Measurements from ENCODE around the gene TMEM213. TPM values are rescaled to one million over a fixed set of nuclear protein-coding genes. Genes with fewer than 3 reads are reported as not detected.

Gene TMEM213
- total RNA-seq, 1 donor from 2014 or later: not detected

DNA sequence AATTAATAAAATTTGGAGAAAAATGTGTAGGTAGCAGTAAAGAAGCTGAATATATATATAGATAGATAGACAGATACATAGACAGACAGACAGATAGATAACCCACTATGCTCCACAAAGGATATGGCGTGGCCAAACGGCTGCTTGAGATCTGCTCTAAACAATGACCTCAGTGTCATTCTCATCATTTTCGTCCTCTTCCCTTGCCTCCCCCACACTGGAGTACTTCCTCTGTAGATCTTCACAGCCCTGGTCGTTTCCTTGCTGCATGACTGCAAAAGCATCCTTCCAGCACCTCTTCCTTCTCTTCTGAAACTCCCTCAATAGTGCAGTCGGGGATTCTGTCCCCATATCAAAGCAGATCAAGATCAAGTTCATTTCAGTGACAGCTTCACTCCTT lies 35.8 kb downstream of the TMEM213 start:
- DNase-seq (ENCODE audit: low spot score): no peak
- Mint-ChIP-seq H3K27me3 (ENCODE audit: low read depth) (peaks cover 29% of the 10 kb centered on the region), H3K36me3 (ENCODE audit: low read depth) (no peaks in the 10 kb centered on the region), H3K9me3 (no peaks in the 10 kb centered on the region), H3K4me1 (ENCODE audit: low read depth) (peaks cover 11% of the 10 kb centered on the region), H3K4me3 (ENCODE audit: low read depth) (no peak overlapping the region), H3K27ac (no peak overlapping the region)
- intact Hi-C loops (cut with micrococcal nuclease): no loop called here

DNA sequence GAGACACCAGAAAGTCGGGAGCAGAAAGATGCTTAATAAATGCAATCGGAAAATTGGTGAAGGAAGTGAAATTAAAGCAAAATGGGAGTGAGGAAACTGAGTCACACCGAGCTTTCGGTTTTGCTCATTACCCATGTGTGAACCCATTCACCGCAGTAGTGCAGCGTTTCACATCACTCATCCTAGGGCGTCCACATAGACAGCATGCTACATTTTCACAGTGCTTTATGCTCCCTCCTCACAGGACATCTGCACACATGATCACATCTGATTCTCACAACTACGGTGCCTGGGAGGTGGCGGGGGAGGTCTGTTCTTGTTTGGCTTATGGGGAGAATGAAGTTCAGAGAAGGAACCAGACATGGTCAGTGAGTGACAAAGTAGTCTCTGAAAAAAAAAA lies 36.8 kb downstream of the TMEM213 start:
- no peak for DNase-seq (ENCODE audit: low spot score)
- H3K9me3 Mint-ChIP-seq: no peaks in the 10 kb centered on the region
- H3K36me3 Mint-ChIP-seq (ENCODE audit: low read depth): no peaks in the 10 kb centered on the region
- no peak overlapping the region for H3K27ac Mint-ChIP-seq
- peaks cover 11% of the 10 kb centered on the region for H3K4me1 Mint-ChIP-seq (ENCODE audit: low read depth)
- H3K4me3 Mint-ChIP-seq (ENCODE audit: low read depth): no peak overlapping the region
- intact Hi-C loops (cut with micrococcal nuclease): no loop called here
- peaks cover 32% of the 10 kb centered on the region for H3K27me3 Mint-ChIP-seq (ENCODE audit: low read depth)

DNA sequence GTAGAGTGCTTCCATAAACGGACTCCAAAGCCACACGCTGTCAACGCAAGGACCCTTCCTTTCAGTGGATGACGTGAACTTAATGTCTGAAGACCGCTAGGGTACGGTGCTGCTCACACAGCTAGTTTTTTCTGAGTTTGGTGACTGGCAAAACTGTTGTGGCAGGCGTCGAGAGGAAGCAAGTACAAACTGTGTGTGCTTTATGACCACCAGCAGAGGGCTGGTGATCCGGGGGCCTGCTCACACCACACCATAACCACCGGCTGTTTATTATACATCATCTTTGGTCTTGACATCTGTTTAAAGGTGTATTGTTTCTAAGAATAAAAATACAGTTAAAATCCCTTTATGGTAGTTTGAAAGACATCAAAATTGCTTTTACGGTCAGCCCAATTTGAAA lies 37.3 kb downstream of the TMEM213 start:
- no peak for DNase-seq (ENCODE audit: low spot score)
- H3K27ac Mint-ChIP-seq: no peak overlapping the region
- peaks cover 11% of the 10 kb centered on the region for H3K4me1 Mint-ChIP-seq (ENCODE audit: low read depth)
- intact Hi-C loops (cut with micrococcal nuclease): no loop called here
- no peaks in the 10 kb centered on the region for H3K36me3 Mint-ChIP-seq (ENCODE audit: low read depth)
- no peaks in the 10 kb centered on the region for H3K9me3 Mint-ChIP-seq
- H3K27me3 Mint-ChIP-seq (ENCODE audit: low read depth): peaks cover 30% of the 10 kb centered on the region
- H3K4me3 Mint-ChIP-seq (ENCODE audit: low read depth): no peak overlapping the region

DNA sequence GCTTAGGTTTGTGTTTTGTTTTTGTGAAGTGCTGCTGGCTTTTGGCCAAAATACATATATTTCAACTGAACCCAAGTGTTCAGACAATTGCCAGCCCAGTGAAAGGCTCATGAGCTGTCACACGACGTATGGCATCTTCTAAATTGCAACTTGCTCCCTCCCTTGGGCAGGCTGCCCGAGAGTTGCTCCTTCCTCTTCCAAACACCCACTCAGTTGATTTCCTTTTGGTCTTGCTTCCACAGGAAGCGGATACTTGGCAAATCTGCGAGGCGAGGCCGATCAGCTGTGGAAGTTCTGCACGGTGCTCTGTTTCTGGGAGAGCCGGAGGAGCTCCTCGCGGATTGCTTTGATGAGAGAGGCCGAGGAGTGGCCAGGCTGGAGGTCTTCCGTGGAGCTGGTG lies 39.8 kb downstream of the TMEM213 start:
- intact Hi-C loops (cut with micrococcal nuclease): no loop called here
- H3K27ac Mint-ChIP-seq: no peak overlapping the region
- no peaks in the 10 kb centered on the region for H3K9me3 Mint-ChIP-seq
- H3K4me3 Mint-ChIP-seq (ENCODE audit: low read depth): no peak overlapping the region
- H3K36me3 Mint-ChIP-seq (ENCODE audit: low read depth): no peaks in the 10 kb centered on the region
- no peak for DNase-seq (ENCODE audit: low spot score)
- H3K4me1 Mint-ChIP-seq (ENCODE audit: low read depth): peaks cover 11% of the 10 kb centered on the region
- H3K27me3 Mint-ChIP-seq (ENCODE audit: low read depth): peaks cover 21% of the 10 kb centered on the region

DNA sequence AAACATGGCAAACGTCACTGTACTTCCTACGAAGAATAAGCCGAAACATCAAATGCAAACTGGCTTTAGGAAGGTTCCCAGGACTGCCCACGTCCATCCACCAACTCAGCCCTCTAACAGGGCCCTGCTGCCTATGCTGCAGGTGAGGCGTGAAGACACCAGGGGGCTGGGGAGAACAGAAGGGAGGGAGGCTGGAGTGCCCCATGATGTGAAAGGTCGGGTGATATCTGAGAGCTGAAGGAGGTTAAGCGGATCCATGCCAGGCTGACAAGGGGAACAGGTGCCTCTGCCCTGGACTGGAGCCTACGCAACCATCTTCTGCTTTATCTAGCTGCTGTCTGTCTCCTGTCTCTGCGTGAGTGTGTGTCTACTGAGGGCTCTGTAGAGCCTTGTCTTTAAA lies 40.4 kb downstream of the TMEM213 start:
- Mint-ChIP-seq H3K4me3 (ENCODE audit: low read depth) (no peak overlapping the region), H3K9me3 (no peaks in the 10 kb centered on the region), H3K4me1 (ENCODE audit: low read depth) (peaks cover 11% of the 10 kb centered on the region), H3K27me3 (ENCODE audit: low read depth) (peaks cover 19% of the 10 kb centered on the region), H3K36me3 (ENCODE audit: low read depth) (no peaks in the 10 kb centered on the region), H3K27ac (no peak overlapping the region)
- intact Hi-C loops (cut with micrococcal nuclease): no loop called here
- no peak for DNase-seq (ENCODE audit: low spot score)

DNA sequence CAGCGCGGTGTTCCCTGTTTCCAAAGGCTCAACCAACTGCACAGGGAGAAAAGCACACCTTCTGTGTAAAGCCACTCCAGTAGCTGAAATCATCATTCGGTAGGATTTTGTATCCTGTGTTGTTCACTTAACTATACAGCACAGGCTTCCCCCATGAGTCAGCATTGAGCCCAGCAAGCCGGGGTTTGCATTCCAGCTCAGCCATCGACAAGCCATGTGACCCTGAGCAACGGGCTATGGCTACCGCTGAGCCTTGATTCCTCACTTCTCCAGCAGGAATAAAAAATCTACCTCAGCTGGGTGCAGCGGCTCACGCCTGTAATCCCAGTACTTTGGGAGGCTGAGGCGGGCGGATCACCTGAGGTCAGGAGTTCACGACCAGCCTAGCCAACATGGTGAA lies 44.3 kb downstream of the TMEM213 start:
- no peak for DNase-seq (ENCODE audit: low spot score)
- H3K4me3 Mint-ChIP-seq (ENCODE audit: low read depth): no peak overlapping the region
- no peaks in the 10 kb centered on the region for H3K4me1 Mint-ChIP-seq (ENCODE audit: low read depth)
- peaks cover 19% of the 10 kb centered on the region for H3K27me3 Mint-ChIP-seq (ENCODE audit: low read depth)
- intact Hi-C loops (cut with micrococcal nuclease): no loop called here
- no peak overlapping the region for H3K27ac Mint-ChIP-seq
- no peaks in the 10 kb centered on the region for H3K9me3 Mint-ChIP-seq
- no peaks in the 10 kb centered on the region for H3K36me3 Mint-ChIP-seq (ENCODE audit: low read depth)

DNA sequence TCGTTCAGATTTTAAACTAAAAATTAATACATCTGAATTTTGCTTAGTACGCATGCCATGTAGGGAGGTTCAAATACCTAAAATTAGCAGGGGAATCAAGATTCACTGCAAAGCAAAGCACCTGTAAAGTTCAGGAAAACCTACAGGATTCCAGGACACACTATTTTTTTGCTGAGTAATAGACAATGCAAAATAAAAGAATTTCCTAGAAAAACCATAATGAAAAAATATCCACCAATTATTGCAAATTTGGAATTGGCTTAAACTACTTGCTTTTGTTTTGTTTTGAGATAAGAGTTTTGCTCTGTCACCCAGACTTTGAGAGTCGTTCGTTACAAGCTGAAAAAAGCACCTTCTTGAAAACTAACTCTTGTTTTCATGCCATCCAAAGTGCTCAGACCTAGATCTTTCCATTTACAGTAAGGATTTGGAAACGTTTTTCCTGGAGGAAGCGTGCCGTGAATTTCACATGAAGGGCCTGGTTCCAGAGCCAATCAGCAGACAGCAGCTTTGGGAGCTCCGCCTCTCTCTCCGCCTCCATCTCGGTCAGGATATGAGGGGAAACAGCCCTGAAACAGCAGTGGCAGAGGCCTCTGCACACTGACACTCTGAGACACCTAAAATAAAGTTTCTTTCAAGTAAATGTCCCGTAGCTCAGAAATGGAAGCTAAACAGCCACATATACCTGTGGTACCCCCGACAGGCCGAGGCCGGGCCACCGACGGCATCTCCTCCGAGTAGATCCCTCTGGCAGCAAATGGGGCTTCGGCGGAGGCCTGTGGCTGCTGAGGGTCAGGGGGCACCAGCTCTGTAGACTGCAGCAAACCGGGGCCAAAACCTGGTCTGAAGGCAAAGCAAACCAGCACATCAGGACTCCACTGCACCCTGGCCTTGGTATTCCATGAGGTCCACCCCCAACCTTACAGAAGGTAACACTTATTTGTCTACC lies 46.1 kb downstream of the TMEM213 start:
- intact Hi-C loops (cut with micrococcal nuclease): no loop called here

DNA sequence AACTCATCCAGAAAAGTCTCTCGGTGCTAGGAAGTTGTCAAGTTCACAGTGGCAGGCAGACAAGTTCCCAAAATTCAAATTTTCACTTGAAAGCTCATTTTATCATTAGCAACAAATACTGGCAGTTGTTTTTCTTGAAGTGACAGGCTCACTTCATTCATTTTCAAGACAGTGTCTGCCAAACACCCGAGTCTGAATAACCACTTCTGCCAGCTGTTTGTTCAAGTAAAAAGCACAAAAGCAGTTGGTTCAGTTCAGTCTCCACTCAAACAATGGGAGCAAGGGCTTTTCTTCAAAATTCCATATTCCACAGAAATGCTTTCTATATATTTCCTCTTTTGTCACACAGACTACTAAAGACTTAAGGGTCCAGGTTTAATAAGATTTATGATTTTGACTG lies 47.9 kb downstream of the TMEM213 start:
- peaks cover 28% of the 10 kb centered on the region for H3K27me3 Mint-ChIP-seq (ENCODE audit: low read depth)
- intact Hi-C loops (cut with micrococcal nuclease): no loop called here
- no peak overlapping the region for H3K4me3 Mint-ChIP-seq (ENCODE audit: low read depth)
- H3K27ac Mint-ChIP-seq: no peak overlapping the region
- no peak for DNase-seq (ENCODE audit: low spot score)
- H3K36me3 Mint-ChIP-seq (ENCODE audit: low read depth): no peaks in the 10 kb centered on the region
- no peaks in the 10 kb centered on the region for H3K4me1 Mint-ChIP-seq (ENCODE audit: low read depth)
- peaks cover 3% of the 10 kb centered on the region for H3K9me3 Mint-ChIP-seq

More for the DNA sequence above, 46.1 kb downstream of the TMEM213 start:
- Mint-ChIP-seq H3K27me3 (ENCODE audit: low read depth) (peaks cover 31% of the 10 kb centered on the region), H3K36me3 (ENCODE audit: low read depth) (no peaks in the 10 kb centered on the region), H3K4me1 (ENCODE audit: low read depth) (no peaks in the 10 kb centered on the region), H3K27ac (no peak overlapping the region), H3K9me3 (no peaks in the 10 kb centered on the region), H3K4me3 (ENCODE audit: low read depth) (no peak overlapping the region)
- DNase-seq (ENCODE audit: low spot score): no peak

DNA sequence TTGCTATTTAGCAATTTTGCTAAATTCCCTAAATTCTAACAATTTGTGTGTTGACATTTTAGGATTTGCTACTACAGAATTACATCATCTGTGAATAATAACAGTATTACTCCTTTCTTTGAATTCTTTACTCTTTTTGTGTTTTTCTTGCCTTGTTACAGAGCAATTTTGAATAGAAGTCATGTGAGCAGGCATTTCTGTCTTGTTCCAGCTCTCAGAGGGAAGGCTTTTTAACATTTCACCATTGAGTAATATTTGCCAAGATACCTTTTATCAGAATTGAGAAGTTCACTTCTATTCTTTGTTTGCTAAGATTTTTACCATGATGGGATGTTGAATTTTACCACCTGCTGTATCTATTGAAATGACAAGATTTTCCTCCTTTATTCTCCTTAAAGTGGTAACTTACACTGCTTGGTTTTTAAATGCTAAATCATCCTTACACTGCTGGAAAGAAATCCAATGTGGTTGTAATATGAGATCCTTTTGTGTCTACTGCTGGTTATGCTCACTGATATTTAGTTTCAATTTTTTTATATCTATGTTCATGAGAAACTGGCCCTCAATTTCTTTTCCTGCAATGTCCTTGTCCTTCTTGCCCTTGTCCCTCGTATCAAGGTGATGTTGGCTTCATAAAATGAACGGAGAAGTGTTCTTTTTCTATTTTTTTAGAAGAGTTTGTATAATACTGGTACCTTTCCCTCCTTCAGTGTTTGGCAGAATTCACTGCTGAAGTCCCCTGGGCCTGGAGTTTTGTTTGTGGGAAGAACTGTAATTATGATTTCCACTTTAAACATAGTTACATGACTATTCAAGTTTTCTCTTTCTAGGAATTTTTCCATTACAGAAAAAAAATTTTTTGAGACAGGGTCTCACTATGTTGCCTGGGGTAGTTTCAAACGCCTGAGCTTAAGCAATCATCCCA lies 50.5 kb downstream of the TMEM213 start:
- no peaks in the 10 kb centered on the region for H3K36me3 Mint-ChIP-seq (ENCODE audit: low read depth)
- intact Hi-C loops (cut with micrococcal nuclease): no loop called here
- H3K9me3 Mint-ChIP-seq: peaks cover 3% of the 10 kb centered on the region
- H3K27ac Mint-ChIP-seq: no peak overlapping the region
- peaks cover under 1% of the 10 kb centered on the region for H3K4me1 Mint-ChIP-seq (ENCODE audit: low read depth)
- H3K4me3 Mint-ChIP-seq (ENCODE audit: low read depth): no peak overlapping the region
- no peak for DNase-seq (ENCODE audit: low spot score)
- peaks cover 29% of the 10 kb centered on the region for H3K27me3 Mint-ChIP-seq (ENCODE audit: low read depth)

DNA sequence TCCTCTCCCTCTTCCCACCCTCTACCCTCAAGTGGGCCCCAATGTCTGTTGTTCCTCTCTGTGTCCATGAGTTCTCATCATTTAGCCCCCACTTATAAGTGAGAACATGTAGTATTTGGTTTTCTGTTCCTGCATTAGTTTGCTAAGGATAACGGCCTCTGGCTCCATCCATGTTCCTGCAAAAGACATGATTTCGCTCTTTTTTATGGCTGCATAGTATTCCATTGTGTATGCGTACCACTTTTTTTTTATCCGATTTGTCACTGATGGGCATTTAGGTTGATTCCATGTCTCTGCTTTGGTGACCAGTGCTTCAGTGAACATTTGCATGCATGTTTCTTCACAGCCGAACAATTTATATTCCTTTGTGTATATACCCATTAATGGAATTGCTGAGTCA lies 51.9 kb downstream of the TMEM213 start:
- Mint-ChIP-seq H3K9me3 (peaks cover 3% of the 10 kb centered on the region), H3K27ac (no peak overlapping the region), H3K4me1 (ENCODE audit: low read depth) (peaks cover 3% of the 10 kb centered on the region), H3K4me3 (ENCODE audit: low read depth) (no peak overlapping the region), H3K36me3 (ENCODE audit: low read depth) (no peaks in the 10 kb centered on the region), H3K27me3 (ENCODE audit: low read depth) (peaks cover 28% of the 10 kb centered on the region)
- no peak for DNase-seq (ENCODE audit: low spot score)
- intact Hi-C loops (cut with micrococcal nuclease): no loop called here

DNA sequence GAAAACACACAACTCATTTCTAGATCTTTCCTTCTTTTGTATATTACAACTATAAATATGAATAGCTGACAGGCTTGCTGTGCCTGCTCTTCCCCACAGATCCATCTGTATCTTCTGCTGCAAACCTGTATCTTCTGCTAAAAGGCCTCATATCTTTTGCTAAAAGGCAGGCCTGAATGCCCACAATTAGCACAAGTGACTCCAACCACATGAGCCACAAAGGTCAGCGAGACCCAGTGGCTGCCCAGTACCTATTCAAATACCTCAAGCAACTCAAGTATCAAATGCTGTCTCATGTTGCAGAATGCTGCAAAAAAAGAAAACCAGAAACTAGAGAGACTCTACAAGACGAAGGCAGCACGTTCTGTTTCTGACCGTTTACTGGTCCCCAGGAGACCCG lies 54.7 kb downstream of the TMEM213 start:
- H3K27me3 Mint-ChIP-seq (ENCODE audit: low read depth): peaks cover 28% of the 10 kb centered on the region
- H3K4me1 Mint-ChIP-seq (ENCODE audit: low read depth): peaks cover 3% of the 10 kb centered on the region
- no peak overlapping the region for H3K4me3 Mint-ChIP-seq (ENCODE audit: low read depth)
- intact Hi-C loops (cut with micrococcal nuclease): no loop called here
- H3K27ac Mint-ChIP-seq: no peak overlapping the region
- H3K36me3 Mint-ChIP-seq (ENCODE audit: low read depth): no peaks in the 10 kb centered on the region
- peaks cover 10% of the 10 kb centered on the region for H3K9me3 Mint-ChIP-seq
- no peak for DNase-seq (ENCODE audit: low spot score)

DNA sequence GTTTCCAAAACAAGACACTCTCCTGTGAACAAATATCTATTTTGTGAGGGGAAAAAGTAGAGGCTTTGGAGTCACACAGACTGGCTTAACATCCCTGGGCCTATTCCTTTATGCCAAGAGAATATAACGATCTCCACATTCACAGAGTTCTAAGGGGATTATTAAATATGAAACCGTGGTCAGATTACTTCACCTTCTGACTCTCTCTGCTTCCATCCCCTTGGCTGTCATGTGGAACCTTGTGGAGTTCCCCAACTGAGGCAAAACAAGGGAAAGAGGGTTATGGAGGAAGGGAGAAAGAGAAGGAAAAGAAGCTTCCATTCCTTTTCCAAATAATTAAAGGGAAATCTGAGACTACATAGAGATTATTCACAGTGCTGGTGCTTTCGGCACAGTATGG lies 55.7 kb downstream of the TMEM213 start:
- intact Hi-C loops (cut with micrococcal nuclease): no loop called here
- no peaks in the 10 kb centered on the region for H3K36me3 Mint-ChIP-seq (ENCODE audit: low read depth)
- H3K4me1 Mint-ChIP-seq (ENCODE audit: low read depth): peaks cover 3% of the 10 kb centered on the region
- H3K9me3 Mint-ChIP-seq: peaks cover 19% of the 10 kb centered on the region
- H3K4me3 Mint-ChIP-seq (ENCODE audit: low read depth): no peak overlapping the region
- DNase-seq (ENCODE audit: low spot score): no peak
- H3K27me3 Mint-ChIP-seq (ENCODE audit: low read depth): peaks cover 19% of the 10 kb centered on the region
- H3K27ac Mint-ChIP-seq: no peak overlapping the region

Data from activated T-helper 2 cell treated with anti-CD3 and anti-CD28 coated beads, Interferon-gamma antibody, Interleukin-2, Interleukin-4, amounts not matched to agents 10 μg/mL and 5 μg/mL and 100 μg/mL, durations not matched to agents 14 hours and 24 hours and 36 hours (primary cell).